Activated CD8-positive, alpha-beta T cell treated with anti-CD3 and anti-CD28 coated beads for 36 hours (primary cell): ENCODE data around the gene SMIM7. TPM values are rescaled to one million over a fixed set of nuclear protein-coding genes. Genes with fewer than 3 reads are reported as not detected.

Source experiments
- ATAC-seq: fragments of 200-7000 bp; cut with Tn5 transposase; one replicate; pipeline ENCODE4 v1.10.0; 2021; ENCODE audit warnings: mild to moderate bottlenecking, moderate library complexity
- CTCF ChIA-PET: fragments of 350-600 bp; sonication (Branson Sonifier 250); formaldehyde crosslinking; loops from one replicate; lab custom pipeline; 2021; ENCODE audit warnings: antibody characterized with exemption; lab: Charles Lee
- POLR2A ChIA-PET: fragments of 350-600 bp; sonication (Branson Sonifier 250); formaldehyde crosslinking; loops from one replicate; lab custom pipeline; 2021; ENCODE audit warnings: antibody characterized with exemption; lab: Charles Lee
- DNase-seq: peaks from one replicate; pipeline ENCODE4 v3.0.0-alpha.2; 2020
- H3K27ac Mint-ChIP-seq: one replicate; pipeline ENCODE4 v1.8.0; 2021; ENCODE audit warnings: mild to moderate bottlenecking, mixed read lengths
- H3K27me3 Mint-ChIP-seq: one replicate; pipeline ENCODE4 v1.8.0; 2021; ENCODE audit warnings: mixed read lengths
- H3K36me3 Mint-ChIP-seq: one replicate; pipeline ENCODE4 v1.8.0; 2021; ENCODE audit warnings: low read depth, mixed read lengths
- H3K4me1 Mint-ChIP-seq: one replicate; pipeline ENCODE4 v1.8.0; 2021; ENCODE audit warnings: low read depth, mixed read lengths
- H3K4me3 Mint-ChIP-seq: one replicate; pipeline ENCODE4 v1.8.0; 2021; ENCODE audit warnings: mild to moderate bottlenecking, moderate library complexity, mixed read lengths
- H3K9me3 Mint-ChIP-seq: one replicate; pipeline ENCODE4 v1.8.0; 2021; ENCODE audit warnings: mixed read lengths
- CTCF ChIP-seq: fragments of 200-600 bp; IDR thresholded peaks from one replicate; pipeline ENCODE4 v1.8.0; 2022; ENCODE audit warnings: antibody characterized with exemption, mild to moderate bottlenecking
- intact Hi-C: fragments of 100-400 bp; cut with micrococcal nuclease; formaldehyde crosslinking; loops from one replicate; pipeline ENCODE4 v1.10.0; 2022
- total RNA-seq, 2 experiments: library from RNA; stranded (reverse); gene quantifications; one replicate each; pipeline ENCODE4 v1.2.3, GENCODE V29; 2021

The SMIM7 gene
- total RNA-seq, 2 experiments from 2014 or later, result 48.0 to 55.0 TPM

- intact Hi-C loops, result no loop called here
- H3K27ac Mint-ChIP-seq, result peak overlapping the region; percentile 12
- no peaks in the 10 kb centered on the region for H3K27me3 Mint-ChIP-seq
- peaks cover 12% of the 10 kb centered on the region for H3K4me1 Mint-ChIP-seq
- DNase-seq (no peak), ATAC-seq (no peak)
- ChIA-PET POLR2A (interaction anchor here (1.3 to 1.8 kb wide), 3 partner anchors 9 to 12 kb away, joined by 3 to 7 read pairs (median 5); partner anchors contain the start of gene SMIM7), CTCF (no interaction called here)
- no peaks in the 10 kb centered on the region for H3K9me3 Mint-ChIP-seq
- no peak overlapping the region for H3K4me3 Mint-ChIP-seq
- H3K36me3 Mint-ChIP-seq, result peaks cover 70% of the 10 kb centered on the region
- no peak for TF ChIP-seq CTCF
Measured at GRCh38 chr19:16650821-16651220, 9.1 kb downstream of the SMIM7 start.

GRCh38 chr19:16649734-16650133, 10.2 kb downstream of the SMIM7 start:
- ChIA-PET CTCF (interaction anchor here (0.9 kb wide), 1 partner anchor 68 kb away, joined by 3 read pairs; no protein-coding TSS in a partner anchor), POLR2A (interaction anchor here (0.8 to 1.3 kb wide), 2 partner anchors 10 to 11 kb away, joined by 4 to 5 read pairs; no protein-coding TSS in a partner anchor)
- no peak for TF ChIP-seq CTCF
- ATAC-seq, result no peak
- Mint-ChIP-seq H3K27me3 (no peaks in the 10 kb centered on the region), H3K4me3 (no peak overlapping the region), H3K4me1 (peaks cover 13% of the 10 kb centered on the region), H3K36me3 (peaks cover 73% of the 10 kb centered on the region), H3K9me3 (no peaks in the 10 kb centered on the region), H3K27ac (peak overlapping the region; percentile 70)
- intact Hi-C loops, result no loop called here
- DNase-seq, result no peak

DNA sequence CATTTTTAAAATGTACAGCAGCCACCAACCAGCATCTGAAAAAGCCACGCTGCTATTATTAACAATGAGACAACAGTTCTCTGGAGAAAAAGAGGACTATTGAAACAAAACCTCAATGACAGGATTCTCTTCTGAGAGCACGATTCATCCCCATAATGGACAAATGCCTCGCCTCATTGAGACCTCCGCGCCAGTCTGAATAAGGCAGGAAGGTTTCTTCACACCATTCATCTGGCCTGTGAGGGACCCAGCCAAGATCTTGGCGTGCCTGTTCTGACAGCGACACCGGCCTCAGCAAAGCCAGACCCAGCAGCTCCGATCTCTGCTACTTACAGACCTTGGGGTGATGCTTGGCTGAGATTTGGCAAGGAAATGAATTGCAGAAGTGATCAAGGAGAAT, 14.8 kb downstream of the SMIM7 start:
- H3K27me3 Mint-ChIP-seq, result no peaks in the 10 kb centered on the region
- ATAC-seq, result no peak
- peaks cover 48% of the 10 kb centered on the region for H3K36me3 Mint-ChIP-seq
- ChIA-PET POLR2A (interaction anchor here (0.6 kb wide), 1 partner anchor 407 kb away, joined by 4 read pairs; no protein-coding TSS in a partner anchor), CTCF (no interaction called here)
- intact Hi-C loops, result no loop called here
- no peak for TF ChIP-seq CTCF
- H3K9me3 Mint-ChIP-seq, result no peaks in the 10 kb centered on the region
- H3K4me3 Mint-ChIP-seq, result no peak overlapping the region
- no peak for DNase-seq
- H3K4me1 Mint-ChIP-seq, result peaks cover 13% of the 10 kb centered on the region
- H3K27ac Mint-ChIP-seq, result no peak overlapping the region

DNA sequence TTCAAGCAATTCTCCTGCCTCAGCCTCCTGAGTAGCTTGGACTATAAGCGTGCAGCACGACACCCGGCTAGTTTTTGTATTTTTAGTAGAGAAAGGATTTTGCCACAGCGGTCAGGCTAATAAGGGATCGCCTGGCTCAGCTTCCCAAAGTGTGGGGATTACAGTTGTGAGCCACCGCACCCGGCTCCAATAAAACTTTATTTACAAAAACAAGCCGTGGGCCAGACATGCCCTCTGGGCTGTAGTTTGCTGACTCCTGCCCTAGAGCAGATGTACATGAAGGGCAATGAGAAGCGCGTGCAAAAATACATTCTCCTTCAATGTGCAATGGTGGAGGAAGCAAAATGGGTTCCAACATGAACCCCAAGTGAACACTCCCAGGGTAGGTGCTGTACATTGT, 18.2 kb downstream of the SMIM7 start:
- Mint-ChIP-seq H3K27me3 (no peaks in the 10 kb centered on the region), H3K4me1 (peaks cover 18% of the 10 kb centered on the region), H3K4me3 (no peak overlapping the region), H3K36me3 (peaks cover 46% of the 10 kb centered on the region), H3K27ac (no peak overlapping the region), H3K9me3 (no peaks in the 10 kb centered on the region)
- DNase-seq (no peak), ATAC-seq (no peak)
- ChIA-PET POLR2A (no interaction called here), CTCF (no interaction called here)
- TF ChIP-seq CTCF, result no peak
- intact Hi-C loops, result no loop called here

GRCh38 chr19:16640951-16641350, 19.0 kb downstream of the SMIM7 start:
- TF ChIP-seq CTCF, result no peak
- Mint-ChIP-seq H3K27me3 (no peaks in the 10 kb centered on the region), H3K9me3 (no peaks in the 10 kb centered on the region), H3K4me3 (no peak overlapping the region), H3K27ac (no peak overlapping the region), H3K36me3 (peaks cover 41% of the 10 kb centered on the region), H3K4me1 (peaks cover 18% of the 10 kb centered on the region)
- CTCF ChIA-PET, result no interaction called here
- ATAC-seq (no peak), DNase-seq (no peak)
- intact Hi-C loops, result no loop called here
- POLR2A ChIA-PET, result no interaction called here
